ENCODE results near the gene WNT7B.

DNA sequence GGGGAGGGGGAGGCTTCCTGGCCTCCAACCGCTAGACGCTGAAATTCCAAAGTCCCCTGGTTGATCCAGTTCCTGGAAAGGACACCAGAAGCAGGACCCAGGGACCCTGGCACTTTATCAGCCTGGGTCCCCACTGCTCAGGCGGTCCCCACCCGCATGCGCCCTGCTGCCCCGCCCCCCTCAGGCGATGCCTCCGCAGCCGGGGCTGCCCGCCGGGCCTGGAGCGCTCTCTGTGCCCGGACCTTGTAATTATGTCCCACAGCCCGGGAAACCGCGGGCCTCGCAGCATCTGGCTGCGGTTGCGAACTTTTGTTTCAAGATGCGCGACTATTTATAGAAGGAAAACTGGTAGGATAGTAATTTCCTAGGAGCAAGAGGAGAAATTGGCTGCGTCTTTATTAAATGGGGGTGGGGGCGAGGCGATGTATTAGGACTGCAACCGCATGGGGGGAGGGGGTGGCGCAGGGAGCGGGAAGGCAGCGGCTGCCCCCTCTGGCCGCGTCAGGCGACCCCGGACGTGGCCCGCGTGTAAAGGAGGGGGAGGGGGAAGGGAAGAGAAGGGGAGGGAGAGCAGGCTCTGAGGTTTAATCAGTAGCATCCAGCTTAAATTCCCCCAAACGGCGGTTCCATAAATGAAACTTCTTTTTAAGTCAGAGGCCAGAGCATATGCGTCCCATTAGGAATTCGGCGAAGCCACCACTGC lies 6.1 kb downstream of the WNT7B start:
- TF ChIP-seq, protein P1, sequence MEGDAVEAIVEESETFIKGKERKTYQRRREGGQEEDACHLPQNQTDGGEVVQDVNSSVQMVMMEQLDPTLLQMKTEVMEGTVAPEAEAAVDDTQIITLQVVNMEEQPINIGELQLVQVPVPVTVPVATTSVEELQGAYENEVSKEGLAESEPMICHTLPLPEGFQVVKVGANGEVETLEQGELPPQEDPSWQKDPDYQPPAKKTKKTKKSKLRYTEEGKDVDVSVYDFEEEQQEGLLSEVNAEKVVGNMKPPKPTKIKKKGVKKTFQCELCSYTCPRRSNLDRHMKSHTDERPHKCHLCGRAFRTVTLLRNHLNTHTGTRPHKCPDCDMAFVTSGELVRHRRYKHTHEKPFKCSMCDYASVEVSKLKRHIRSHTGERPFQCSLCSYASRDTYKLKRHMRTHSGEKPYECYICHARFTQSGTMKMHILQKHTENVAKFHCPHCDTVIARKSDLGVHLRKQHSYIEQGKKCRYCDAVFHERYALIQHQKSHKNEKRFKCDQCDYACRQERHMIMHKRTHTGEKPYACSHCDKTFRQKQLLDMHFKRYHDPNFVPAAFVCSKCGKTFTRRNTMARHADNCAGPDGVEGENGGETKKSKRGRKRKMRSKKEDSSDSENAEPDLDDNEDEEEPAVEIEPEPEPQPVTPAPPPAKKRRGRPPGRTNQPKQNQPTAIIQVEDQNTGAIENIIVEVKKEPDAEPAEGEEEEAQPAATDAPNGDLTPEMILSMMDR (IDR thresholded peaks at IDR 0.05 in 8 of 11, conservative IDR thresholded peaks at IDR 0.05 in 3 of 11), result no peak
- TF ChIP-seq POLR2AphosphoS5 (IDR thresholded peaks at IDR 0.05), result no peak
- TF ChIP-seq POLR2A (IDR thresholded peaks at IDR 0.05), result no peak

All from spleen (tissue), 7 donors.